Mucosa of stomach (tissue), 1 donor: Measurements from ENCODE around the gene CALN1.
"Not testable (repeated sequence)": the region's sequence is repeated elsewhere in the genome, so short reads cannot be mapped to it uniquely, and the experiment has no call there.

Experiments used
- H3K27me3 ChIP-seq: one replicate; pipeline ENCODE4 v1.7.0; 2013; ENCODE audit warnings: mild to moderate bottlenecking, low read length; ENCODE audit not compliant: control insufficient read depth, insufficient read depth
- H3K36me3 ChIP-seq: one replicate; pipeline ENCODE4 v1.7.0; 2013; ENCODE audit warnings: low read length; ENCODE audit not compliant: control insufficient read depth, insufficient read depth
- H3K4me1 ChIP-seq: one replicate; pipeline ENCODE4 v1.7.0; 2013; ENCODE audit warnings: mild to moderate bottlenecking, low read length; ENCODE audit not compliant: control insufficient read depth, insufficient read depth
- H3K4me3 ChIP-seq: one replicate; pipeline ENCODE4 v1.7.0; 2013; ENCODE audit warnings: low read length
- H3K9ac ChIP-seq: one replicate; pipeline ENCODE4 v1.7.0; 2013; ENCODE audit warnings: mild to moderate bottlenecking, low read length, moderate library complexity
- H3K9me3 ChIP-seq: one replicate; pipeline ENCODE4 v1.7.0; 2013; ENCODE audit warnings: mild to moderate bottlenecking, low read length, moderate library complexity; ENCODE audit not compliant: control insufficient read depth
- donor health status: Pancreatic carcinoma.

CALN1 gene

DNA sequence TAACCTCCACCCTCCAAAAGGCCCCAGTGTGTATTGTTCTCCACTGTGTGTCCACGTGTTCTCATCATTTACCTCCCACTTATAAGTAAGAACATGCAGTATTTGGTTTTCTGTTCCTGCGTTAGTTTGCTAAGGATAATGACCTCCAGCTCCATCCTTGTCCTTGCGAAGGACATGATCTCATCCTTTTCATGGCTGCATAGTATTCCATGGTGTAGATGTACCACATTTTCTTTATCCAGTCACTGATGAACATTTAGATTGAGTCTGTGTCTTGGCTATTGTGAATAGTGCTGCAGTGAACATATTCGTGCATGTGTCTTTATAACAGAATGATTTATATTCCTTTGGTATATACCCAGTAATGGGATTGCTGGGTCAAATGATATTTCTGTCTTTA, 497.9 kb downstream of the CALN1 start:
- not testable (repeated sequence) for H3K9ac ChIP-seq, H3K4me1 ChIP-seq, H3K9me3 ChIP-seq, H3K36me3 ChIP-seq, H3K4me3 ChIP-seq, H3K27me3 ChIP-seq

DNA sequence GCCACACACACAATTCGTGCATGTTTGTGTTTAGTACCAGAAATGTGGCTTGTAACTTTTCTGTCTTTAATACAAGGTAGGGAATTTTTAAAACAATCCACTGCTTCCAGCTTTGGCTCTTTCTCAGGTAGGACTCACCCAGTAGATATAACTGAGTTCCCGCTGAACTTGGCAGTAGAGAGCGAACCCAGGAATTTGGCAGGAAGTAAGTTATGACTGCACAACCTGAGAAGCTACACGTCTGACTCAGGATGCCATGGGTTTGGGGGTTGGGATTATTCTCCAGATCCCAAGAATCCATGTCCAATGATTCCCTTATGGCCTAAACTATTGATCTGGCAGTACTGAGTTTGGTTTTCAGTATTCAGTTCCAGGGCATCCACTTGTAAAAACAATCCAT, 499.7 kb downstream of the CALN1 start:
- Histone ChIP-seq H3K9ac (no peak overlapping the region), H3K9me3 (no peaks in the 10 kb centered on the region), H3K27me3 (no peaks in the 10 kb centered on the region), H3K36me3 (no peaks in the 10 kb centered on the region), H3K4me1 (no peaks in the 10 kb centered on the region), H3K4me3 (no peak overlapping the region)

DNA sequence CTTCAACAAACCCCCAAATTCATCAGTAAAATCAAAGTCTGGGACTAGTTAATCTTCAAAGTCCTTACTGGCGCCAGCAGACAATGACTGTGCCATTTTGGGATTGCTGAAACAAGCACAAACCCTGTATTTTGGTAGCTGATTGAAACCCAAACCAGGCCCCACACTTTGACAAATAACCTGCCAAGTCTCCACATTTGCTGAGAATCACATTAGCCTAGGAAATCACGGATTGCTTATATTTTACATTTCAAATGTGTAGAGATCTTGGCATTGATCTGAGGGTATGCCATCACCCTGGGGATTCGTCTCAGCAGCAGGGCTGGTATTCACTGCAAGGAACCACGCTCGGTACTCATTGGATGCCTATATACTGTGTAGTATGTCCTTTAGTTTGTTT, 501.1 kb downstream of the CALN1 start:
- Histone ChIP-seq H3K4me3 (no peak overlapping the region), H3K27me3 (no peaks in the 10 kb centered on the region), H3K4me1 (no peaks in the 10 kb centered on the region), H3K9me3 (no peaks in the 10 kb centered on the region), H3K36me3 (no peaks in the 10 kb centered on the region), H3K9ac (no peak overlapping the region)

DNA sequence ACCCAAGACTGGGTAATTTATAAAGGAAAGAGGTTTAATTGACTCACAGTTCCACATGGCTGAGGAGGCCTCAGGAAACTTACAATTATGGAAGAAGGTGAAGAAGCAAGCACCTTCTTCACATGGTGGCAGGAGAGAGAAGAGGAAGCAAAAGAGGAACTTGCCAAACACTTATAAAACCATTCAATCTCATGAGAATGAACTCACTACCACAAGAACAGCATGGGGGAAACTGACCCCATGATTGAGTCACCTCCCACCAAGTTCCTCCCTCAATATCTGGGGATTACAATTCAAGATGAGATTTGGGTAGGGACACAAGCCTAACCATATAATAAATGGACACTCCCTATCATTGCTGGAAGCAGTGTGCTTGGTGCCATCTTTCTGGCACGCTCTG, 506.3 kb downstream of the CALN1 start:
- H3K36me3 ChIP-seq = no peaks in the 10 kb centered on the region
- no peaks in the 10 kb centered on the region for H3K9me3 ChIP-seq
- H3K27me3 ChIP-seq = no peaks in the 10 kb centered on the region
- no peaks in the 10 kb centered on the region for H3K4me1 ChIP-seq
- H3K4me3 ChIP-seq = no peak overlapping the region
- no peak overlapping the region for H3K9ac ChIP-seq

DNA sequence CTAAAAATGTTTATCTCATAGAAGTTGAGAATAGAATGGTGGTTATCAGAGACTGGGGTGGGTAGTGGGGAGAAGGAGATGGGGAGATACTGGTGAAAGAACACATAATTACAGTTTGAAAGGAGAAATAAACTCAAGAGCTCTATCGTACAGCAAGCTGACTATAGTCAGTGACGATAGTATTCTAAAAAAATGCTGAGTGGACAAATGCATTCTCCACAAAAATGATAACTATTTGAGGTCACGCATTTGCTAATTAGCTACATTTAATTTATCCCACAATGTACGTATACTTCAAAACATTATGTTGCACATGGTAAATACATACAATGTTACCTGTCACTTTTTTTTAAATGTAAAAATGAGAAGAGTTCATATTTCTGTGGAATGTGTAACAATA, 507.7 kb downstream of the CALN1 start:
- Histone ChIP-seq H3K4me1 (no peaks in the 10 kb centered on the region), H3K27me3 (no peaks in the 10 kb centered on the region), H3K4me3 (no peak overlapping the region), H3K9me3 (no peaks in the 10 kb centered on the region), H3K36me3 (no peaks in the 10 kb centered on the region), H3K9ac (no peak overlapping the region)

DNA sequence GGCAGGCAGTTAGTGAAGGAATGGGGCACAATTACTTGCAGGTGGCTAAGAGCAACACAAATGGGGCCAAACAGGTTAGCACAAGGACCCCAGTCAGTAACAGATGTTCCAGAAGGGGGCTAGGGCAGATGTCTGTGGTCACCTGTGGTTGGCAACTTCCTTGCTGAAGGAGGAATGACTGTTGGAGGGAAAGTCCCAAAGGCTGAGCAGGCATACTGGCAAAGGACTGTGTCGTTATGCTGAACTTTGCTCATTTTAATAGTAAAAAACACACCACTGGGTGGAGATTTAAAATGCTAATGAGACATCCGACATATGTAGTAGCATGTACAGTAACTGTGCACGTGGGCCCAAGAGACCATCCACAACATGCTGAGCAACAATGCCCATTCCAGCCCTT, 511.6 kb downstream of the CALN1 start:
- Histone ChIP-seq H3K9me3 (no peaks in the 10 kb centered on the region), H3K36me3 (no peaks in the 10 kb centered on the region), H3K4me1 (no peaks in the 10 kb centered on the region), H3K27me3 (no peaks in the 10 kb centered on the region), H3K4me3 (no peak overlapping the region), H3K9ac (no peak overlapping the region)

DNA sequence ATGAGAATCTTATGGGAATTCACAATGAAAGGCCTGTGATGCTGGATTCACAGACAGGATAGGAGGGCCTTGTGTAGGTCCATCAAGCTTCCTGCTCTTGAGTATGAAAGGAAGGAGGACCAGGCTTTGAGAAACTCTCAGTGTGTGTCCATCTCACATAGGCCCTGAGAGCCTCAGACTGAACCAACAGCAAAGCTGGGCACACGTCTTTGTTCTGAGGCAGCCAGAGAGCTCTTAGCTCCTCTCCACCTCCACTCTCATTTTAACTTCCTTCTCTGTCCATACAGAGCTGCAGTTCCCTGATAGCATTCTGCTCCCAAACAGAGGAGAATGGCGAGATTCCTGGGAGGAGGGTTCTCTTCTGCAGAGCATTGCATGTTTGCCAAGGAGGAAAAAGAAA, 515.6 kb downstream of the CALN1 start:
- Histone ChIP-seq H3K9ac (no peak overlapping the region), H3K9me3 (no peaks in the 10 kb centered on the region), H3K4me3 (no peak overlapping the region), H3K4me1 (no peaks in the 10 kb centered on the region), H3K27me3 (no peaks in the 10 kb centered on the region), H3K36me3 (no peaks in the 10 kb centered on the region)

DNA sequence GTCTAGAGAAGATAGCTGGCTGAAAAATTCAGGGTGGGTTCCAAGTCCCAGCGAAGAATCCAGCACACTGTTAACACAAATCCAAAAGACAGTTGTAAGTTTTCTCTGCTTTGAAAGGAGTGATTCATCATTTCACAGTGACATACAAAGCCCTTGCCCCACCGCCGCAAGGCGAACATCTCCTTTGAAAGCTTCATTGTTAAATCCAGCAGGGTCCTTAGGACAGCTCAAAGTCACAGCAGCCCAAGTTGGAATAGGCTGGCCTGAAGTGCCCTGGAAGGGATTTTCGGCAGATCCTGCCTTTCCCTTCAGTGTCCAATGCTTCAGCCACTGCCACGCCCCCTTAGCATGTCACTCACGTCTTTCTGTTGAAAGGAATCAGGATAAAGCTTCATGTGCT, 526.1 kb downstream of the CALN1 start:
- no peak overlapping the region for H3K4me3 ChIP-seq
- no peaks in the 10 kb centered on the region for H3K9me3 ChIP-seq
- no peak overlapping the region for H3K9ac ChIP-seq
- H3K27me3 ChIP-seq = no peaks in the 10 kb centered on the region
- no peaks in the 10 kb centered on the region for H3K36me3 ChIP-seq
- H3K4me1 ChIP-seq = no peaks in the 10 kb centered on the region

DNA sequence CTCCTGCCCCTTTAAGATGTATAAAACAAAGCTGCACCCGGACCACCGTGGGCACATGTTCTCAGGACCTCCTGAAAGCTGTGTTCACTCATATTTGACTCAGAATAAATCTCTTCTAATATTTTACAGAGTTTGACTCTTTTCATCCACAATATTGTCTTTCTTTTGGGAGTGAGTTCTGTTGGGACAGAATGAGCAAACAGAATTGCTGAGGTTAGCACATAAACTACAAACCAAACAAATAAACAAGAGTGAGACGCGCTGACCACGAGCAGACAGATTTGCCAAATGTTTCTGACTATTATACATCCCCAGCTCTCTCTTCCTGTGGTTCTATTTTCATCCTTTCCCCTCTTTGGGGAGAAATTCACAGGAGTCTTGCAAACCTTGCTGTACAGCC, 526.7 kb downstream of the CALN1 start:
- Histone ChIP-seq H3K4me1 (no peaks in the 10 kb centered on the region), H3K4me3 (no peak overlapping the region), H3K9ac (no peak overlapping the region), H3K27me3 (no peaks in the 10 kb centered on the region), H3K36me3 (no peaks in the 10 kb centered on the region), H3K9me3 (no peaks in the 10 kb centered on the region)

DNA sequence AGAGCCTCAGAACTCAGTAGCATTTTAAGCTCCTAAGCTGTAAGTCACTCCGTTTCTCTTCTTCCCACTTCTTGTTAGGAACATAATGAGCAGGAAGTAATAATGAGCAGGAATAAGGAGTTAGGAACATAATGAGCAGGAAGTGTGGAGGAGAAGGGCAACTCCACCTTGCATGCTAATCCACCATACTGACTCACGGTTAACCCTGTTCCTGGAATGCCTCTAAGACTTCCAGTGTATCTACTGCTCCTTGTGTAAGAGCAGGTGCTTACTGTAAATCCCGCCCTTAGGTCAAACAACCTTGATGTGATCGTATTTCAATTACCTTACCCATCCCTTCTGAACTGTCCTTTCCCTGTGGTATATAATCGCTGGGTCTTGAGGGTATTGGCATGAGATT, 528.7 kb downstream of the CALN1 start:
- Histone ChIP-seq H3K4me1 (no peaks in the 10 kb centered on the region), H3K9me3 (no peaks in the 10 kb centered on the region), H3K9ac (no peak overlapping the region), H3K27me3 (no peaks in the 10 kb centered on the region), H3K4me3 (no peak overlapping the region), H3K36me3 (no peaks in the 10 kb centered on the region)

DNA sequence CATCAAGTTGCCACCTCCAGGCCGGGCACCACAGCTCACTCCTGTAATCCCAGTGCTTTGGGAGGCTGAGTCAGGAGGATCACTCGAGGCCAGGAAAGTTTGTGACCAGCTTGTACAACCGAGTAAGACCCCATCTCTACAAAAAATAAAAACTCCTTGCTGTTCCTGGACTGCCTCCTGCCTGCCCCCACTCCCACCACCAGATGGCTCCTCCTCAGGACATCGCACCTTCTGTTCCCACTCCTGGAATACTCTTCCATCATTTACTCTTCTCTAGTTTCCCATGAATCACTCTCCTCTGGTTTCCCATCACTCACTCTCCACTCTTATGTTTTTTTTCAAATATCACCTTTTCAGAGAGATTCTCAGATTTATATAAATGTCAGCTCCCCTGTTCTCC, 540.7 kb downstream of the CALN1 start:
- Histone ChIP-seq H3K9me3 (no peaks in the 10 kb centered on the region), H3K36me3 (no peaks in the 10 kb centered on the region), H3K9ac (no peak overlapping the region), H3K4me3 (no peak overlapping the region), H3K4me1 (no peaks in the 10 kb centered on the region), H3K27me3 (no peaks in the 10 kb centered on the region)

DNA sequence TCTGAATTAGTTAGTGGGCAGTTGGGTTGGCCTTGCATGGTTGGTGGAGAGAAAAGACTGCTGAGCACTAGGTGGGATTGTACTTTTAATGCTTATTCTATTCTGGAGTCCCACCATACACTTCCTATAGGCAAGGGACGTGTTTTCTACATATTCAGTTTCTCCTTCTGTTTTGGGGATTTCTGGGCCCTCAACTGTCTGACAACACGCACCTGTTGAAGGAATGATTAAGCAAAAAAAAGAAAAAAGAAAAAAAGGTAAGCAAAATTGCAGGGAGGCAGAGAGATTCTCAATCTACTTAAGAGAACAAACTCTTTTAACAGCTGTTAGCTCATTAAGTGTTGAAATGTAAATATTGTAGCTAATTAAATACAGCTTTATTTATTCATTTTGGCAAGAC, 541.3 kb downstream of the CALN1 start:
- H3K36me3 ChIP-seq = no peaks in the 10 kb centered on the region
- no peaks in the 10 kb centered on the region for H3K27me3 ChIP-seq
- no peak overlapping the region for H3K4me3 ChIP-seq
- H3K4me1 ChIP-seq = no peaks in the 10 kb centered on the region
- no peak overlapping the region for H3K9ac ChIP-seq
- no peaks in the 10 kb centered on the region for H3K9me3 ChIP-seq

DNA sequence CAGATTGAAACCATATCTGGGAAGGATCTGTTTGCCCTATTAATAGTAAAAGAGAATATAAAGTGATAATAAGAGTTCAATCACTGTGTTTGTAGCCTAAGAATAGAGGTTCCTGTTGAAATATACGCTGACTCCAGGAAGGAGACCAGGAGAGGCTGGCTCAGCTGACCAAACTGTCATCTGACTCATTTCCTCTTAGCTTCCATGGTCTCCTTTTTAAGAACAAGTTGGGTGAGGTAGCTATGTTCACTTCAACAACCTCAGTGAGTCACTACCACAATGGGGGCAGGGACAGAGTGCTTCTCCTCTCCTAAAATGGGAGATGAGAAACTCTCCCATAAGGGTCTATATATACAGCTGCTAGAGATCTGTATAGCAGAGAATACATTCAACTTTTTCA, 543.3 kb downstream of the CALN1 start:
- no peak overlapping the region for H3K9ac ChIP-seq
- H3K36me3 ChIP-seq = no peaks in the 10 kb centered on the region
- H3K4me3 ChIP-seq = no peak overlapping the region
- H3K27me3 ChIP-seq = no peaks in the 10 kb centered on the region
- H3K9me3 ChIP-seq = no peaks in the 10 kb centered on the region
- no peaks in the 10 kb centered on the region for H3K4me1 ChIP-seq
